ENCODE results near the gene ACOT9.
A peak's percentile ranks its signal among the peaks of the same experiment; 100 is the strongest.
"Not testable (repeated sequence)": the region's sequence is repeated elsewhere in the genome, so short reads cannot be mapped to it uniquely, and the experiment has no call there.

Gene ACOT9

GRCh38 chrX:23694606-23695005, 48.5 kb downstream of the ACOT9 start:
- Histone ChIP-seq H3K4me3 (no peak overlapping the region), H3K27ac (no peak overlapping the region)
- DNase-seq (ENCODE audit: low spot score), result no peak
- TF ChIP-seq CTCF (IDR thresholded peaks at IDR 0.05), result no peak

- no peak for TF ChIP-seq CTCF (IDR thresholded peaks at IDR 0.05)
- no peak for DNase-seq (ENCODE audit: low spot score)
- Histone ChIP-seq H3K4me3 (no peak overlapping the region), H3K27ac (no peak overlapping the region)
Measured at GRCh38 chrX:23692166-23692565, 50.9 kb downstream of the ACOT9 start.

GRCh38 chrX:23676486-23676885, 66.6 kb downstream of the ACOT9 start:
- not testable (repeated sequence) for DNase-seq (ENCODE audit: low spot score); H3K27ac ChIP-seq; H3K4me3 ChIP-seq

GRCh38 chrX:23673108-23673507, 70.0 kb downstream of the ACOT9 start:
- Histone ChIP-seq H3K4me3 (no peak overlapping the region), H3K27ac (no peak overlapping the region)
- TF ChIP-seq CTCF (IDR thresholded peaks at IDR 0.05), result no peak
- DNase-seq (ENCODE audit: low spot score), result no peak

- no peak for TF ChIP-seq CTCF (IDR thresholded peaks at IDR 0.05)
- H3K4me3 ChIP-seq, result no peak overlapping the region
- H3K27ac ChIP-seq, result no peak overlapping the region
- DNase-seq (ENCODE audit: low spot score), result no peak
Measured at GRCh38 chrX:23670528-23670927, 72.5 kb downstream of the ACOT9 start.

- no peak for DNase-seq (ENCODE audit: low spot score)
- Histone ChIP-seq H3K4me3 (peak overlapping the region; percentile 85), H3K27ac (no peak overlapping the region)
Measured at GRCh38 chrX:23668335-23668734, 74.7 kb downstream of the ACOT9 start.

GRCh38 chrX:23667239-23668177, 75.6 kb downstream of the ACOT9 start, which contains the start of gene PRDX4:
PRDX4 (plus strand) TSS chrX:23667493; CDS start chrX:23667571, 78 bp downstream.
- H3K4me3 ChIP-seq, result peak within 1 kb of the TSS; percentile 85
- H3K27ac ChIP-seq, result peak within 1 kb of the TSS; percentile 65 to 87
- DNase-seq (ENCODE audit: low spot score), result peak; percentile 87
- TF ChIP-seq CTCF (IDR thresholded peaks at IDR 0.05), result no peak

More at GRCh38 chrX:23668335-23668734, 74.7 kb downstream of the ACOT9 start:
- no peak for TF ChIP-seq CTCF (IDR thresholded peaks at IDR 0.05)

All from coronary artery (tissue), 2 donors.